T-cell (primary cell): ENCODE results near the gene PPP1R36. TPM values are rescaled to one million over a fixed set of nuclear protein-coding genes. Genes with fewer than 3 reads are reported as not detected.

Experiments used
- ATAC-seq, 4 experiments: fragments of 200-7000 bp in 3 of 4; fragments of 150-1000 bp in 1 of 4; cut with Tn5 transposase; replicated peaks in 1 of 4; 1 replicate in 3 of 4; 2 replicates in 1 of 4; pipeline ENCODE4 v1.10.0; 2021; ENCODE audit warnings: moderate library complexity in 3 of 4, mild to moderate bottlenecking in 2 of 4, moderate number of reproducible peaks in 1 of 4
- CTCF ChIA-PET, 2 donors: fragments of 300-600 bp; sonication (Branson Sonifier 250); formaldehyde crosslinking; loops; one replicate each; lab custom pipeline; 2022; ENCODE audit warnings: antibody characterized with exemption in 2 of 2; lab: Charles Lee
- POLR2A ChIA-PET, 2 donors: fragments of 300-600 bp; sonication (Branson Sonifier 250); formaldehyde crosslinking; loops; one replicate each; lab custom pipeline; 2022; ENCODE audit warnings: antibody characterized with exemption in 2 of 2; lab: Charles Lee
- DNase-seq, 35 experiments: peaks; one replicate each; pipeline versions ENCODE4 v3.0.0 to v3.0.0-alpha.2; 2013 to 2023
- H3K27ac ChIP-seq: one replicate; pipeline ENCODE4 v1.5.1; 2013; ENCODE audit warnings: low read length
- H3K27me3 ChIP-seq, 2 experiments: replicated peaks in 1 of 2; 1 replicate in 1 of 2; 2 replicates in 1 of 2; pipeline versions ENCODE4 v1.6.1 to v1.7.0; 2013; ENCODE audit warnings: low read length in 1 of 2, mixed read lengths in 1 of 2; ENCODE audit not compliant: control insufficient read depth in 2 of 2, insufficient read depth in 2 of 2; ENCODE audit errors: extremely low read depth in 1 of 2
- H3K36me3 ChIP-seq, 2 donors: 1 replicate in 1 of 2; 2 replicates in 1 of 2; pipeline versions ENCODE4 v1.6.1 to v1.7.0; 2013; ENCODE audit warnings: low read length in 1 of 2; ENCODE audit not compliant: control insufficient read depth in 2 of 2, insufficient read depth in 1 of 2; ENCODE audit errors: extremely low read depth in 1 of 2
- H3K4me1 ChIP-seq, 2 experiments: 1 replicate in 1 of 2; 2 replicates in 1 of 2; pipeline versions ENCODE4 v1.6.1 to v1.7.0; 2013; ENCODE audit warnings: low read length in 2 of 2, mixed read lengths in 1 of 2; ENCODE audit not compliant: insufficient read depth in 2 of 2, control insufficient read depth in 1 of 2; ENCODE audit errors: extremely low read depth in 1 of 2
- H3K4me3 ChIP-seq, 2 donors: 1 replicate in 1 of 2; 2 replicates in 1 of 2; pipeline versions ENCODE4 v1.5.1 to v1.7.0; 2013; ENCODE audit warnings: mild to moderate bottlenecking in 2 of 2, low read length in 1 of 2, moderate library complexity in 1 of 2; ENCODE audit not compliant: control insufficient read depth in 1 of 2; ENCODE audit errors: extremely low read depth in 1 of 2
- H3K9me3 ChIP-seq: 2 replicates; pipeline ENCODE4 v1.7.0; 2013
- H3K27ac Mint-ChIP-seq, 2 donors: one replicate each; pipeline ENCODE4 v1.8.0; 2020 to 2021; ENCODE audit warnings: mild to moderate bottlenecking in 2 of 2, mixed read lengths in 2 of 2
- H3K27me3 Mint-ChIP-seq, 2 donors: one replicate each; pipeline ENCODE4 v1.8.0; 2021 to 2022; ENCODE audit warnings: mixed read lengths in 2 of 2
- H3K36me3 Mint-ChIP-seq: one replicate; pipeline ENCODE4 v1.8.0; 2021; ENCODE audit warnings: mixed read lengths
- H3K4me1 Mint-ChIP-seq, 3 donors: one replicate each; pipeline ENCODE4 v1.8.0; 2020 to 2022; ENCODE audit warnings: mixed read lengths in 3 of 3, mild to moderate bottlenecking in 1 of 3
- H3K4me3 Mint-ChIP-seq, 3 donors: one replicate each; pipeline ENCODE4 v1.8.0; 2020 to 2022; ENCODE audit warnings: mild to moderate bottlenecking in 3 of 3, mixed read lengths in 3 of 3, moderate library complexity in 3 of 3
- H3K9me3 Mint-ChIP-seq, 3 donors: one replicate each; pipeline ENCODE4 v1.8.0; 2020 to 2022; ENCODE audit warnings: mixed read lengths in 3 of 3
- WGBS: methylation state at CpG from one replicate; pipeline ENCODE4 v1.1.5; 2013; ENCODE audit warnings: missing lambda C conversion rate; ENCODE audit not compliant: insufficient coverage; 5-methylcytosine and 5-hydroxymethylcytosine counted together
- total RNA-seq, 35 experiments: library from RNA in 6 of 35; stranded (reverse) in 6 of 35; fragments of 120-200 nt in 1 of 35; gene quantifications; one replicate each; pipeline versions ENCODE4 v1.2.1 to v1.2.4 and lab custom pipeline; 2013 to 2026

Gene PPP1R36
- total RNA-seq, 5 donors from 2014 or later (not counting 1 experiment from before 2014, with no cell fraction given), result not detected

GRCh38 chr14:64531567-64531966, 18.2 kb upstream of the PPP1R36 start:
- Mint-ChIP-seq H3K36me3 (peaks cover 4% of the 10 kb centered on the region), H3K4me3 (no peak overlapping the region), H3K27me3 (no peaks in the 10 kb centered on the region), H3K9me3 (no peaks in the 10 kb centered on the region), H3K27ac (no peak overlapping the region), H3K4me1 (peaks cover 3 to 8% (median 5%) of the 10 kb centered on the region in 3 donors)
- CTCF ChIA-PET, result no interaction called here
- H3K27ac ChIP-seq, result no peak overlapping the region
- POLR2A ChIA-PET, result interaction anchor here in 1 of 2 donors (0.6 kb wide), 1 partner anchor 77 kb away, joined by 4 read pairs; no protein-coding TSS in a partner anchor
- H3K27me3 ChIP-seq, result no peaks in the 10 kb centered on the region
- H3K9me3 ChIP-seq, result no peaks in the 10 kb centered on the region
- no peak for ATAC-seq
- H3K4me1 ChIP-seq, result no peaks in the 10 kb centered on the region
- no peak overlapping the region for H3K4me3 ChIP-seq
- H3K36me3 ChIP-seq, result peaks cover 0 to 4% of the 10 kb centered on the region in 2 donors
- 100% methylated on average over 2 of the region's 2 CpGs for WGBS
- no peak for DNase-seq

- POLR2A ChIA-PET, result no interaction called here
- no peak for ATAC-seq
- DNase-seq, result no peak
- H3K4me1 ChIP-seq, result peaks cover 4 to 31% of the 10 kb centered on the region in 2 experiments
- no peak overlapping the region for H3K27ac ChIP-seq
- H3K4me3 Mint-ChIP-seq, result no peak overlapping the region
- H3K27ac Mint-ChIP-seq, result no peak overlapping the region
- H3K27me3 Mint-ChIP-seq, result peaks cover 0 to 8% of the 10 kb centered on the region in 2 donors
- CTCF ChIA-PET, result interaction anchor here (0.5 to 1.0 kb wide), 3 partner anchors 9 to 37 kb away, joined by 3 to 6 read pairs (median 4); no protein-coding TSS in a partner anchor
- peaks cover 4% of the 10 kb centered on the region for H3K36me3 Mint-ChIP-seq
- peaks cover 16 to 31% (median 24%) of the 10 kb centered on the region in 3 donors for H3K4me1 Mint-ChIP-seq
- WGBS, result 95% methylated on average over 3 of the region's 4 CpGs
- H3K9me3 Mint-ChIP-seq, result no peaks in the 10 kb centered on the region
- no peaks in the 10 kb centered on the region for H3K36me3 ChIP-seq
- H3K4me3 ChIP-seq, result no peak overlapping the region
- H3K27me3 ChIP-seq, result peaks cover 0 to 13% of the 10 kb centered on the region in 2 experiments
- H3K9me3 ChIP-seq, result no peaks in the 10 kb centered on the region
These were observed 13.1 kb upstream of the PPP1R36 start for GRCh38 chr14:64536488-64537245.

GRCh38 chr14:64540208-64541202, 9.3 kb upstream of the PPP1R36 start, which contains the start of gene HSPA2:
Gene HSPA2, plus strand, starts transcription at chr14:64540741. Its CDS starts 109 bp downstream, at chr14:64540850.
- peak within 1 kb of the TSS; percentile 21 for H3K27ac ChIP-seq
- Mint-ChIP-seq H3K4me1 (peaks cover 29 to 44% (median 35%) of the 10 kb centered on the region in 3 donors), H3K4me3 (peak within 1 kb of the TSS; percentile 96 to 98 (median 97)), H3K36me3 (peaks cover 4% of the 10 kb centered on the region), H3K27me3 (peaks cover 0 to 8% of the 10 kb centered on the region in 2 donors), H3K9me3 (no peaks in the 10 kb centered on the region), H3K27ac (peak within 1 kb of the TSS; percentile 83 to 89)
- WGBS, result 8% methylated on average over 66 of the region's 79 CpGs
- POLR2A ChIA-PET, result interaction anchor here (0.5 to 0.6 kb wide), 3 partner anchors 38 to 488 kb away, joined by 3 to 8 read pairs (median 4); no protein-coding TSS in a partner anchor
- peaks cover 0 to 23% of the 10 kb centered on the region in 2 experiments for H3K27me3 ChIP-seq
- peaks cover 8 to 41% of the 10 kb centered on the region in 2 experiments for H3K4me1 ChIP-seq
- DNase-seq, result peak; percentile 83 to 97 (median 90)
- CTCF ChIA-PET, result interaction anchor here (0.5 to 1.6 kb wide), 7 partner anchors 9 to 208 kb away, joined by 3 to 5 read pairs (median 3); no protein-coding TSS in a partner anchor
- no peaks in the 10 kb centered on the region for H3K9me3 ChIP-seq
- no peaks in the 10 kb centered on the region for H3K36me3 ChIP-seq
- ATAC-seq, result peak; percentile 87 to 92 (median 90)
- H3K4me3 ChIP-seq, result peak within 1 kb of the TSS; percentile 69 to 71

- peaks cover 0 to 8% of the 10 kb centered on the region in 2 donors for H3K27me3 Mint-ChIP-seq
- POLR2A ChIA-PET, result interaction anchor here (0.5 to 0.6 kb wide), 3 partner anchors 36 to 489 kb away, joined by 3 to 8 read pairs (median 3); no protein-coding TSS in a partner anchor
- H3K4me3 Mint-ChIP-seq, result peak overlapping the region; percentile 96 to 98 (median 97)
- Histone ChIP-seq H3K9me3 (no peaks in the 10 kb centered on the region), H3K27ac (no peak overlapping the region), H3K36me3 (no peaks in the 10 kb centered on the region), H3K4me1 (peaks cover 8 to 41% of the 10 kb centered on the region in 2 experiments), H3K27me3 (peaks cover 0 to 23% of the 10 kb centered on the region in 2 experiments), H3K4me3 (peak overlapping the region; percentile 36 to 69)
- H3K36me3 Mint-ChIP-seq, result peaks cover 4% of the 10 kb centered on the region
- H3K27ac Mint-ChIP-seq, result peak overlapping the region in 1 of 2 donors; percentile 28
- WGBS, result 36% methylated on average over 73 of the region's 73 CpGs
- ATAC-seq, result no peak
- CTCF ChIA-PET, result interaction anchor here in 1 of 2 donors (0.7 kb wide), 1 partner anchor 9 kb away, joined by 3 read pairs; no protein-coding TSS in a partner anchor
- peaks cover 29 to 44% (median 35%) of the 10 kb centered on the region in 3 donors for H3K4me1 Mint-ChIP-seq
- DNase-seq, result peak in 14 of 35 experiments; percentile 2 to 48 (median 10)
- no peaks in the 10 kb centered on the region for H3K9me3 Mint-ChIP-seq
These were observed 8.3 kb upstream of the PPP1R36 start for GRCh38 chr14:64541261-64541971.

GRCh38 chr14:64541972-64542835, 7.6 kb upstream of the PPP1R36 start:
- 22% methylated on average over 44 of the region's 61 CpGs for WGBS
- H3K9me3 Mint-ChIP-seq, result no peaks in the 10 kb centered on the region
- H3K4me3 Mint-ChIP-seq, result peak overlapping the region; percentile 96 to 98 (median 97)
- ATAC-seq (no peak), DNase-seq (peak in 3 of 35 experiments; percentile 5 to 31 (median 14))
- Histone ChIP-seq H3K9me3 (no peaks in the 10 kb centered on the region), H3K4me3 (peak overlapping the region; percentile 36 to 69), H3K36me3 (no peaks in the 10 kb centered on the region), H3K27ac (no peak overlapping the region), H3K27me3 (peaks cover 0 to 23% of the 10 kb centered on the region in 2 experiments), H3K4me1 (peaks cover 8 to 41% of the 10 kb centered on the region in 2 experiments)
- peak overlapping the region; percentile 29 to 61 for H3K27ac Mint-ChIP-seq
- H3K36me3 Mint-ChIP-seq, result peaks cover 4% of the 10 kb centered on the region
- H3K4me1 Mint-ChIP-seq, result peaks cover 29 to 44% (median 35%) of the 10 kb centered on the region in 3 donors
- ChIA-PET POLR2A (interaction anchor here in 1 of 2 donors (0.6 to 0.7 kb wide), 2 partner anchors 37 to 39 kb away, joined by 3 read pairs; no protein-coding TSS in a partner anchor), CTCF (interaction anchor here (0.7 to 1.4 kb wide), 4 partner anchors 8 to 76 kb away, joined by 3 to 4 read pairs (median 3); no protein-coding TSS in a partner anchor)
- peaks cover 0 to 8% of the 10 kb centered on the region in 2 donors for H3K27me3 Mint-ChIP-seq
